Brain pericyte (primary cell): Measurements from ENCODE around the gene EIF2S1.

Experiments used
- DNase-seq: peaks from one replicate; pipeline ENCODE4 v3.0.0-alpha.2; 2012; ENCODE audit warnings: low read depth, low spot score

EIF2S1 gene

GRCh38 chr14:67435603-67436002, 75.5 kb downstream of the EIF2S1 start:
- no peak for DNase-seq
